ENCODE measurements around the gene RNF26. TPM values are rescaled to one million over a fixed set of nuclear protein-coding genes. Genes with fewer than 3 reads are reported as not detected.

Gene RNF26
- total and polyA plus RNA-seq, 12 donors: 5.2 to 28.0 (median 12.7) TPM

DNA sequence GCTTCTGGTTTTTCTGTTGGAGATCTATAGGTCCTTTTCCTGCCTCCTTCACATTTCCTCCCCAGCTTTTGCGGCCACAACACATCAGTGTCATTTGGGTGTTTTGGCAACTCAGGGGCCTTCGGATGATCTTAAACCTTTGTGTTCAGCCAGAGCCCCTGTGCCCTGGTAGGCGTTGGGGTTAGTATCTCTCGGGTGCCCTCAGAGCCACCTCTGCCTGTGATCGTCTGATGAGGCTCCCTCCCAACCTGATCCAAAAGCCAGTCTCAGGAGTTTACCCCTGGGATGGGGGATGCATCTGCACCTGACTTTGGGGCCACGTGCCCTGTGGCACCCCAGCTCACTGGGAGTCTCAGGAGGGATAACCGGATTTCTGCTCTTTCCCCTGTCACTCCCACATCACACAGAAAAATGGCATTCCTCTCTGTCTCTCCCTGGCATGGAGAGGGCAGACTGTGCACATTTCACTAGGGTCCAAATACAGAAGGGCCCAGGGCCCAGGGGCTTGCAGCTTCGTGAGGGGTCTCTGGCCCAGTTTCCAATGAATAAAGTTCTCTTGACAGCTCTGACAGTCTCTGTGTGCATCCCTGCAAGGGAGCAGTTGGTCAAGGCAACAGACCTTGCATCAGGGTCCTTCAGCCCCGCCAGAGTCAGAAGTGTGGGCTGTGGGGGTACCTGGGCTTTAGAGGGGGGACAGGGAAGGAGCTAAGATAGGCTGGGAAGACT, 2.6 kb downstream of the RNF26 start:
- intact Hi-C loops (cut with DNase I): loop anchor here in 1 of 2 donors (10.0 kb wide), 2 partner anchors 62 to 132 kb away; partner anchors contain the start of gene CBL
- no peak for DNase-seq
- H3K4me1 ChIP-seq (replicated peaks in 1 of 2): peaks cover 23 to 50% of the 10 kb centered on the region in 2 donors
- H3K4me3 ChIP-seq: no peak overlapping the region
- WGBS, 4 donors: 81 to 89% (median 87%) methylated on average over 9 of the region's 9 CpGs
- no peaks in the 10 kb centered on the region for H3K9me3 ChIP-seq (replicated peaks in 1 of 3)
- no peak overlapping the region for H3K27ac ChIP-seq
- H3K36me3 ChIP-seq (replicated peaks in 1 of 2): peaks cover 0 to 11% of the 10 kb centered on the region in 2 donors
- no peaks in the 10 kb centered on the region for H3K27me3 ChIP-seq
- TF ChIP-seq POLR2A (IDR thresholded peaks at IDR 0.05): no peak
- TF ChIP-seq, protein P1, sequence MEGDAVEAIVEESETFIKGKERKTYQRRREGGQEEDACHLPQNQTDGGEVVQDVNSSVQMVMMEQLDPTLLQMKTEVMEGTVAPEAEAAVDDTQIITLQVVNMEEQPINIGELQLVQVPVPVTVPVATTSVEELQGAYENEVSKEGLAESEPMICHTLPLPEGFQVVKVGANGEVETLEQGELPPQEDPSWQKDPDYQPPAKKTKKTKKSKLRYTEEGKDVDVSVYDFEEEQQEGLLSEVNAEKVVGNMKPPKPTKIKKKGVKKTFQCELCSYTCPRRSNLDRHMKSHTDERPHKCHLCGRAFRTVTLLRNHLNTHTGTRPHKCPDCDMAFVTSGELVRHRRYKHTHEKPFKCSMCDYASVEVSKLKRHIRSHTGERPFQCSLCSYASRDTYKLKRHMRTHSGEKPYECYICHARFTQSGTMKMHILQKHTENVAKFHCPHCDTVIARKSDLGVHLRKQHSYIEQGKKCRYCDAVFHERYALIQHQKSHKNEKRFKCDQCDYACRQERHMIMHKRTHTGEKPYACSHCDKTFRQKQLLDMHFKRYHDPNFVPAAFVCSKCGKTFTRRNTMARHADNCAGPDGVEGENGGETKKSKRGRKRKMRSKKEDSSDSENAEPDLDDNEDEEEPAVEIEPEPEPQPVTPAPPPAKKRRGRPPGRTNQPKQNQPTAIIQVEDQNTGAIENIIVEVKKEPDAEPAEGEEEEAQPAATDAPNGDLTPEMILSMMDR (IDR thresholded peaks at IDR 0.05): no peak

DNA sequence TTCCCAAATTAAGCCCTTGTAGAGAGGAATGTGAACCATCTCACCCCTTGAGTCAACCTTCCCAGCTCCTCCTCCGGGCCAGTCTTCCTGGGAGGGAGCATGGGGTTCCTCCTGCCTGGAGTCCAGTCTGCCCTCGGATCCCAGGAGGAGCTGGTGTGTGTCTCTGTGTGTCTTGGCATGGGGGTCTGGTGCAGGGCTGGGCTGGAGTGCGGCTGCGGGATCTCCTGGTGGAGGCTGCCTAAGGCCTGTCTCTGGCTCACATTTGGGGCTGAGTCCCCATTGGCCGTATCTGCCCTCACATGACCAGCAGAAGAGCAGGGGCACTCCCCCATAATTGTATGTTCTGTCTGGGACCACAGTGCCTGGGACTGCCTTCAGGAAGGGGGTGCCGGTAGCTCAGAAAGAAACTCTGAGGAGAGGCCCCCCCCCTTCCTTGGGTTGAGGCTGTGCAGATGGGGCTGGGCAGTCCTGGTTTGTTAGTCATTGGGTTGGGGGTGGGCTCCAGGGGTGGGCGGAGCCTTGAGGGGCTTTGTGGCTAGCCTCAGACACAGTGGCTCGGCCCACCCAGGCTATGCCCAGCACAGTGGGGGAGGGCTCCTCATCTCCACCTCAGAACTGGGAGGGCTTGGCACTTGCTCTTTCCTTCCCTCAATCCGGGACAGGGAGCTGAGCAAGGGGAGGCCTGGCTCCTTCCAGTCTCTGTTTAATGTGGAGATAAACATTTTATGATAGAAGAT, 3.4 kb downstream of the RNF26 start:
- intact Hi-C loops (cut with DNase I): loop anchor here in 1 of 2 donors (10.0 kb wide), 2 partner anchors 63 to 133 kb away; partner anchors contain the start of gene CBL
- DNase-seq: no peak
- 44 to 59% (median 58%) methylated on average over 3 to 9 of the region's 9 CpGs for WGBS, 4 donors
- Histone ChIP-seq H3K27me3 (no peaks in the 10 kb centered on the region), H3K4me3 (no peak overlapping the region), H3K9me3 (replicated peaks in 1 of 3) (no peaks in the 10 kb centered on the region), H3K36me3 (replicated peaks in 1 of 2) (peaks cover 0 to 11% of the 10 kb centered on the region in 2 donors), H3K4me1 (replicated peaks in 1 of 2) (peaks cover 23 to 50% of the 10 kb centered on the region in 2 donors), H3K27ac (peak overlapping the region in 1 of 5 donors; percentile 23)
- TF ChIP-seq POLR2A (IDR thresholded peaks at IDR 0.05): no peak
- TF ChIP-seq, protein P1 (IDR thresholded peaks at IDR 0.05): no peak

DNA sequence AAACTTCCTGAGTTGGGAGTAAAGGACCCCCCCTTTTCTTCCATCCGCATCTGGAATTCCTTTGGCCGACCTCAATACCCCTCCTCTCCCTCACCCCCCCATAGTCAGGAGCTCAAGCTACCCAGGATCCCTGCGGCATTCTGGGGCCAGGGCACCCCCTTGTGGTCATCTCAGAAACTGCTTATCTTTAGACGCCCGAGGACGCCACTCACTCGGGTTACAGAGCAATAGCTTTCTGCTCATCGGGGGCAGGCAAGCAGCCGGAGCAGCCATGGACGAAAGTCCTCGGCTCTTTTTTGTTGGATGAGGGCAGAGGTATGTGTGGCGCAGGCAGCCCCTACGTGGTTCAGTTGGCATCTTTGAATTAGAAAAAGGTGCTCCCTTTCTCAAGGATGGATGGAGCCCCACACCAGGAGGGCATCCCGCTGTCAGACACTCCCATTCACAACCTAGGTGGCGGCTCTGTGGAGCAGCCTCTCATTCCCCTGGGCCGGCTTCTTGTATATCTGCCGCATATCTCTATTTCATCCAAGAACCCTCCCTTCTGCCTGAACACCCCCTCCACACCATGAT, 4.1 kb downstream of the RNF26 start:
- TF ChIP-seq, protein P1 (IDR thresholded peaks at IDR 0.05): peak; percentile 61 to 76 (median 70)
- TF ChIP-seq POLR2A (IDR thresholded peaks at IDR 0.05): no peak
- Histone ChIP-seq H3K27me3 (no peaks in the 10 kb centered on the region), H3K36me3 (replicated peaks in 1 of 2) (peaks cover 0 to 11% of the 10 kb centered on the region in 2 donors), H3K4me3 (no peak overlapping the region), H3K9me3 (replicated peaks in 1 of 3) (no peaks in the 10 kb centered on the region), H3K27ac (peak overlapping the region in 1 of 5 donors; percentile 23), H3K4me1 (replicated peaks in 1 of 2) (peaks cover 23 to 50% of the 10 kb centered on the region in 2 donors)
- peak in 6 of 7 donors; percentile 60 to 85 (median 77) for DNase-seq
- 12 to 37% (median 15%) methylated on average over 6 to 17 of the region's 17 CpGs for WGBS, 4 donors
- intact Hi-C loops (cut with DNase I): loop anchor here in 1 of 2 donors (10.0 kb wide), 2 partner anchors 64 to 134 kb away; partner anchors contain the start of gene CBL
